HG03095 (cell line): ENCODE results near the gene ZNF787.
"Not testable (repeated sequence)": the region's sequence is repeated elsewhere in the genome, so short reads cannot be mapped to it uniquely, and the experiment has no call there.

ENCODE experiments used
- ATAC-seq: cut with Tn5 transposase; IDR thresholded peaks from one replicate; pipeline ENCODE4 v1.9.1; 2021; ENCODE audit warnings: moderate library complexity; ENCODE audit not compliant: unreplicated experiment

The ZNF787 gene

GRCh38 chr19:56121180-56122167 is at the start of gene ZNF787:
Gene ZNF787, minus strand, starts transcription at chr19:56121295. Its CDS starts 18,078 bp downstream, at chr19:56103217.
- ATAC-seq, result peak; percentile 68

GRCh38 chr19:56170261-56170660 is 49.2 kb upstream of the ZNF787 start:
- no peak for ATAC-seq

GRCh38 chr19:56167064-56167578 is 46.0 kb upstream of the ZNF787 start:
- no peak for ATAC-seq

GRCh38 chr19:56163097-56163496 is 42.0 kb upstream of the ZNF787 start:
- no peak for ATAC-seq

DNA sequence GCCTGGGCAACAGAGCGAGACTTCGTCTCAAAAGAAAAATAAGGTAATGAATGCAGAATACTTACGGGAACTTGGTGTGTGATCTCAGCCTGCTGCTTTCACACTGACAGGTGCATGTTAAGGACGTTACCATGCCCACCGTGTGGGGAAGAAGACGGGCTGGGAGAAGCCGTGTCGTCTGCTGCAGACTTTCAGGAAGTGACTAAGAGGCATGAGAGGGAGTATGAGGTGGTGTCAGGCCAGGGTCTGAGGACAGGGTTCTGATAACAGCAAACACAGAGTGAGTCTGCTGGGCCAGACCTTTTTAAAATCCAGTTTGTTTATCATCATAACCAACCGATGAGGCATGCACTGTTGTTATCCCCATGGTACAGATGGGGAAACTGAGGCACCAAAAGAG is 41.2 kb upstream of the ZNF787 start:
- ATAC-seq, result no peak

DNA sequence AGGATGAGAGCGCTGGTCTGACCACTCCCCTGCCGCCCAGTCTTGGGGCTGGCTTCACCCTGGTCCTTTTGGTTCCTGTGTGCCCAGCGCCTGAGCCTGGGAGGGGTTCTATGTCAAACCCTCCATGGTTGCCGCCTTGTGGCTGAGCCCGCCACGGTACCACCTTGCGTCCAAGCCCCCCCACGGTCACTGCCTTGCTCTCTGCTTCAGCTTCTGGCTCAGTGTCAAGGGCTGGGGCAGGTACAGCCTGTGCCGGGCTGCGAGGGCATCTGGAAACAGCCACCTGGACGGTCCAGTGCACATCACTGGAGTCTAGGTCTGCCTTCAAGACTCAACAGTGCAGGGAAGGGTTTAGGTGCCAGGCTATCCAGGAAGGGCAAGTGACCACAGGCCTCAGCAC is 40.4 kb upstream of the ZNF787 start:
- no peak for ATAC-seq

DNA sequence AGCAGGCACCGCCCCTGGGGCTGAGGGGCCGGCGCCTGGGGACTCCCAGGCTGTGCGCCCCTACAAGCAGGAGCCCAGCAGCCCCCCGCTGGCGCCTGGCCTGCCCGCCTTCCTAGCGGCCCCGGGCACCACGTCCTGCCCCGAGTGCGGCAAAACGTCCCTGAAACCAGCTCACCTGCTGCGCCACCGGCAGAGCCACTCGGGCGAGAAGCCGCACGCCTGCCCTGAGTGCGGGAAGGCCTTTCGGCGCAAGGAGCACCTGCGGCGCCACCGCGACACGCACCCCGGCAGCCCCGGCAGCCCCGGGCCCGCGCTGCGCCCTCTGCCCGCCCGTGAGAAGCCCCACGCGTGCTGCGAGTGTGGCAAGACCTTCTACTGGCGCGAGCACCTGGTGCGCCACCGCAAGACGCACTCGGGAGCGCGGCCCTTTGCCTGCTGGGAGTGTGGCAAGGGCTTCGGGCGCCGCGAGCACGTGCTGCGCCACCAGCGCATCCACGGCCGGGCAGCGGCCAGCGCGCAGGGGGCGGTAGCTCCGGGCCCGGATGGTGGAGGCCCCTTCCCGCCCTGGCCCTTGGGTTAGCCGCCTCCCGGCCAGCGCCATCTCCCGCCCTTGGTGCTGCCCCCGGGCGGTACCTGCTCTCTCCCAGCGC is 38.7 kb upstream of the ZNF787 start:
- no peak for ATAC-seq

DNA sequence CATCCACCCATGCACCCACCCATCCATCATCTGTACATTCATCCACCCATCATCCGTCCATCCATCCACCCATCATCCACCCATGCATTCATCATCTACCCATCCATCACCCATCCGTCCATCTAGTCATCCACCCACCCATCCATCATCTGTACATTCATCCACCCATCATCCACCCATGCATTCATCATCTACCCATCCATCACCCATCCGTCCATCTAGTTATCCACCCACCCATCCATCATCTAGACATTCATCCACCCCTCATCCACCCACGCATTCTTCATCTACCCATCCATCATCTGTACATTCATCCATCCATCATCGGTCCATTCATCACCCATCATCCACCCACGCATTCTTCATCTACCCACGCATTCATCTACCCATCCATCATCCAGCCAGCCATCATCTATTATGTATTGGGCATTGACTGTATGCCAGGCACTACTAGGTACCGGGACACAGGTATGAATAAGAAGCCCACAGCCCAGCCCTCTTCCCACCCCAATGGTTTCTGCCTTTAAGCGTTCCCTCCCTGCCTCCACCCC is 38.0 kb upstream of the ZNF787 start:
- ATAC-seq, result no peak

- ATAC-seq, result no peak
Observed at GRCh38 chr19:56158170-56158757, 37.2 kb upstream of the ZNF787 start.

DNA sequence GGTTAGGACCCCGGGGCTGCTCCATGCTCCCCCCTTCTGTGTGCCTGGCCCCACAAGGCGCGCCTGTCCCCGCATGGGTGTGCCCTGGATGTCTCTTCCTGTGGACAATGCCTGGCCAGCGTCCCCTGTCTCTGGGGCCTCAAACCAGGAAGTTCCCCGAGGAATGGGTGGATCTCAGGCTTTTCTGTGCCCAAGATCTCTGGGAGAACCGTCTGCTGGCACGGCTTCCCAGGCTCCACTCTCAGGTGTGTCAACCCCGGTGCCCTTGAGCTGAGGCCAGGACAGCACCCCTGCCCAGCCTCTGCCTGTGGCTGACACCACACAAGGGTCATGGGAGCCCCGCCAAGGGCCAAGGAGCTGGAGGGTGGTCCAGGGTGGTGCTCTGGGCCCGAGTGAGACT is 35.7 kb upstream of the ZNF787 start:
- ATAC-seq, result no peak

DNA sequence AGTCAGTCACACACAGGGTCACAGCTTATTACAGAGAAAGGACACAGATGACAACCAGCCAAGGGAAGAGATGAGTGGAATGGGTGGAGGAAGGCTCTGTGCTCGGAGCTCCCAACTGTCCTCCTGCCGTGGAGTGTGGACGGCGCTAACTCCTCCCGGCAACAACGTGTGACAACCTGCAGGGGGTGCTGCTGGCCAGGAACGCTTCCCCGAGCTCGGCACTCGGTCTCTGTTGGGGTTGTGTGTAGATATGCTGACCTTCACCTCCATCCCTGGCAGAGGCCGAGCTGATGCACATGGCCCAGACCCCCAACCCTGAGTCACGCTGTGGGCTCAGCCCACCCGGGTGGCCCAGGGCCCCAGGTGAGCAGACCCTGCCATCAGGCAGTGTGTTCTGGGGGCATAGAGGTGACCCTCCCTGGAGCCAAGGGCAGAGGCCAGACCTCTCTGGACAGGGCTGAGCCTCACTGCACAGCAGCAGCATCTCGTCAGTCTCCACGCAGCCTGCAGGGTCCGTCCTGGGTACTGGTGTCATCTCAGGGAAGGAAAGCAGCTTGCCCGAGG is 34.1 kb upstream of the ZNF787 start:
- no peak for ATAC-seq

- ATAC-seq, result no peak
Observed at GRCh38 chr19:56153507-56153906, 32.4 kb upstream of the ZNF787 start.

DNA sequence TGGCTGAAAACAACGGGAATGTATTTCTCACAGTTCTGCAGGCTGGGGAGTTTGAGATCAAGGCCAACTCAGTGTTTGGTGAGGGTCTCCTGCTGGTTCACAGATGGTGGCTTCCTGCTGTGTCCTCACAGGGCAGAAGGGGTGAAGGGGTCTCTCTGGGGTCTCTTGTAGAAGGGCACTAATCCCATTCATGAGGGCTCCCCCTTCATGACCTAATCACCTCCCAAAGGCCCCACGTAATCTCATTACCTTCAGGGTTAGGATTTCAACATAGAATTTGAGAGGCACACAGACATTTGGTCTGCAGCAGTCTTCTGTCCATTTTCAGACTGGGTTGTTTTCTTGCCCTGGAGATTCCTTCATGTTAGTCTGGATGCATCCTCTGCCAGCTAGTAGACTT is 31.5 kb upstream of the ZNF787 start:
- no peak for ATAC-seq

GRCh38 chr19:56150358-56150757 is 29.3 kb upstream of the ZNF787 start:
- no peak for ATAC-seq

DNA sequence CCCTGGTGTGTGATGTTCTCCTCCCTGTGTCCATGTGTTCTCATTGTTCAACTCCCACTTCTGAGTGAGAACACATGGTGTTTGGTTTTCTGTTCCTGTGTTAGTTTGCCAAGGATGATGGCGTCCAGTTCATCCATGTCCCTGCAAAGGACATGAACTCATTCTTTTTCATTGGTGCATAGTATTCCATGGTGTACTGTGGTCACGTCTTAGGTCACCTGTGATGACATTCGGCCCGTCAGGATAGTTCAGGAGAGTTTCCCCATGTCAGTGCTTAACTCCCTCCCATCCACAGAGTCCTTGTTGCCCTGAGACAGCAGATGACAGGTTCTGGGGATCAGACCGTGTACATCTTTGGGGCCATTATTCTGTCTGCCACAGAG is 28.6 kb upstream of the ZNF787 start:
- no peak for ATAC-seq

DNA sequence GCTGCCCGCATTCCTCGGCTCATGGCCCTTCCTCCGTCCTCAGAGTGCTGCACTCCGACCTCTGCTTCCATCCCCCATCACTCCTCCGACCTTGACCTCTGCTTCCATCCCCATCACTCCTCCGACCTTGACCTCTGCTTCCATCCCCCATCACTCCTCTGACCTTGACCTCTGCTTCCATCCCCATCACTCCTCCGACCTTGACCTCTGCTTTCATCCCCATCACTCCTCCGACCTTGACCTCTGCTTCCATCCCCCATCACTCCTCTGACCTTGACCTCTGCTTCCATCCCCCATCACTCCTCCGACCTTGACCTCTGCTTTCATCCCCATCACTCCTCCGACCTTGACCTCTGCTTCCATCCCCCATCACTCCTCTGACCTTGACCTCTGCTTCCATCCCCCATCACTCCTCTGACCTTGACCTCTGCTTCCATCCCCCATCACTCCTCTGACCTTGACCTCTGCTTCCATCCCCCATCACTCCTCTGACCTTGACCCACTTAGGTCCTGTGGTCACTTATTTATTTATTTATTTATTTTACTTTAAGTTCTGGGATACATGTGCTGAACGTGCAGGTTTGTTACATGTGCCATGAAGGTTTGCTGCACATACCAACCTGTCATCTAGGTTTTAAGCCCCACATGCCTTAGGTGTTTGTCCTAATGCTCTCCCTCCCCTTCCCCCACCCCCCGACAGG is 28.0 kb upstream of the ZNF787 start:
- not testable (repeated sequence) for ATAC-seq

DNA sequence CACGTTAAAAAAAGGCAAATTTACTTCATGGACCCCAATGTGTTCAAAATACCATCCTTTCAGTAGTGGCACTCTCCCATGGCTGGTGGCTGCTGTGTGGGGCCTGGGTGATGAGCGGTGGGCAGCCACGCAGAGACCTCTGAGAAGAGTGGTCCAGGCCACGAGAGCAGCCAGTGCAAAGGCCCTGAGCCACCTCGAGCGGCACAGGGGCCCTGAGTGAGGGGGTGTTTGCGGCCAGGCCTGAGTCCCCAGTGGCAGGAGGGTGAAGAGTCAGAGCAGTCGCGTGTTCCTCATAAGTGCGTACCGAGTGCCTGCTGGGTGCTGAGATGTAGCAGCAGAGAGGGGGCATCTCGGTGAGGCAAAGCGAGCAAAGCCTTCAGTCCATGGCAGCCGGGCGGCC is 27.0 kb upstream of the ZNF787 start:
- no peak for ATAC-seq

GRCh38 chr19:56147307-56147706 is 26.2 kb upstream of the ZNF787 start:
- no peak for ATAC-seq

DNA sequence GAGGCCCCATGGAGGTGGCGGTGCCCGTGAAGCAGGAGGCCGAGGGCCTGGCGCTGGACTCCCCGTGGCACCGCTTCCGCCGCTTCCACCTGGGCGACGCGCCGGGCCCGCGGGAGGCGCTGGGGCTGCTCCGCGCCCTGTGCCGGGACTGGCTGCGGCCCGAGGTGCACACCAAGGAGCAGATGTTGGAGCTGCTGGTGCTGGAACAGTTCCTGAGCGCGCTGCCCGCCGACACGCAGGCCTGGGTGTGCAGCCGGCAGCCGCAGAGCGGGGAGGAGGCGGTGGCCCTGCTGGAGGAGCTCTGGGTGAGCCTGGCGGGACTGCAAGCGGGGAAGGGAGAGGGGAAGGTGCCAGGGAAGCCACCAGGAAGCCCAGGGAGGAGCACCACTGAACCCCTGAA is 25.8 kb upstream of the ZNF787 start:
- ATAC-seq, result no peak

- no peak for ATAC-seq
Observed at GRCh38 chr19:56145698-56146097, 24.6 kb upstream of the ZNF787 start.
